Naive thymus-derived CD4-positive, alpha-beta T cell (primary cell): Measurements from ENCODE around the gene GPC1. TPM values are rescaled to one million over a fixed set of nuclear protein-coding genes. Genes with fewer than 3 reads are reported as not detected.

Experiments
- ATAC-seq: fragments of 150-1000 bp; cut with Tn5 transposase; 2 replicates; pipeline ENCODE4 v1.10.0; 2021; ENCODE audit warnings: mild to moderate bottlenecking, moderate library complexity
- CTCF ChIA-PET: fragments of 350-600 bp; sonication (Branson Sonifier 250); formaldehyde crosslinking; loops from one replicate; lab custom pipeline; 2021; ENCODE audit warnings: antibody characterized with exemption; lab: Charles Lee
- POLR2A ChIA-PET: fragments of 350-600 bp; sonication (Branson Sonifier 250); formaldehyde crosslinking; loops from one replicate; lab custom pipeline; 2021; ENCODE audit warnings: antibody characterized with exemption, inconsistent platforms; lab: Charles Lee
- DNase-seq, 9 donors: peaks; one replicate each; pipeline versions ENCODE4 v3.0.0 to v3.0.0-alpha.2; 2020 to 2022; ENCODE audit warnings: mixed read lengths in 1 of 9
- H3K27ac ChIP-seq: one replicate; pipeline ENCODE4 v1.7.0; 2013; ENCODE audit warnings: mild to moderate bottlenecking, low read depth, low read length, moderate library complexity
- H3K27me3 ChIP-seq, 2 donors: one replicate each; pipeline ENCODE4 v1.7.0; 2013; ENCODE audit warnings: low read length in 2 of 2, mild to moderate bottlenecking in 2 of 2, moderate library complexity in 2 of 2; ENCODE audit not compliant: control insufficient read depth in 2 of 2, insufficient read depth in 2 of 2
- H3K36me3 ChIP-seq, 3 experiments: 1 replicate in 2 of 3; 2 replicates in 1 of 3; pipeline ENCODE4 v1.7.0; 2013; ENCODE audit warnings: low read length in 3 of 3, mild to moderate bottlenecking in 3 of 3, moderate library complexity in 1 of 3; ENCODE audit not compliant: insufficient read depth in 3 of 3, control insufficient read depth in 2 of 3
- H3K4me1 ChIP-seq, 2 donors: one replicate each; pipeline ENCODE4 v1.7.0; 2013; ENCODE audit warnings: low read length in 2 of 2, mild to moderate bottlenecking in 2 of 2, moderate library complexity in 1 of 2; ENCODE audit not compliant: control insufficient read depth in 2 of 2, insufficient read depth in 2 of 2
- H3K4me3 ChIP-seq: 2 replicates; pipeline ENCODE4 v1.7.0; 2013; ENCODE audit warnings: mild to moderate bottlenecking, low read length
- H3K9me3 ChIP-seq, 3 experiments: 1 replicate in 2 of 3; 2 replicates in 1 of 3; pipeline ENCODE4 v1.7.0; 2013; ENCODE audit warnings: low read length in 3 of 3; ENCODE audit not compliant: control insufficient read depth in 2 of 3
- H3K27ac Mint-ChIP-seq, 9 donors: one replicate each; pipeline ENCODE4 v1.8.0; 2020 to 2022; ENCODE audit warnings: mixed read lengths in 9 of 9, mild to moderate bottlenecking in 8 of 9, moderate library complexity in 5 of 9, inconsistent platforms in 2 of 9
- H3K27me3 Mint-ChIP-seq, 5 donors: one replicate each; pipeline ENCODE4 v1.8.0; 2021 to 2022; ENCODE audit warnings: mixed read lengths in 5 of 5, mild to moderate bottlenecking in 1 of 5
- H3K36me3 Mint-ChIP-seq, 5 donors: one replicate each; pipeline ENCODE4 v1.8.0; 2020 to 2022; ENCODE audit warnings: mixed read lengths in 5 of 5, mild to moderate bottlenecking in 3 of 5, inconsistent platforms in 1 of 5
- H3K4me1 Mint-ChIP-seq, 7 donors: one replicate each; pipeline ENCODE4 v1.8.0; 2020 to 2022; ENCODE audit warnings: mixed read lengths in 7 of 7, mild to moderate bottlenecking in 3 of 7, inconsistent platforms in 1 of 7
- H3K4me3 Mint-ChIP-seq, 10 donors: one replicate each; pipeline ENCODE4 v1.8.0; 2020 to 2022; ENCODE audit warnings: mild to moderate bottlenecking in 10 of 10, mixed read lengths in 10 of 10, moderate library complexity in 6 of 10, inconsistent platforms in 2 of 10
- H3K9me3 Mint-ChIP-seq, 11 donors: one replicate each; pipeline ENCODE4 v1.8.0; 2020 to 2022; ENCODE audit warnings: mixed read lengths in 11 of 11, mild to moderate bottlenecking in 4 of 11, inconsistent platforms in 1 of 11, moderate library complexity in 1 of 11
- intact Hi-C, 2 donors: fragments of 100-400 bp; cut with micrococcal nuclease; formaldehyde crosslinking; loops; one replicate each; pipeline ENCODE4 v1.15.1; 2023
- polyA plus RNA-seq, 2 donors: library from polyadenylated mRNA; unstranded; fragments of 300-500 nt; fragmentation: Illumina TruSeq; gene quantifications; one replicate each; pipeline ENCODE4 v1.2.3, GENCODE V29; 2021
- total RNA-seq, 6 experiments: library from RNA in 5 of 6; stranded (reverse) in 5 of 6; gene quantifications; 1 replicate in 5 of 6; 2 replicates in 1 of 6; pipeline ENCODE4 v1.2.3 and lab custom pipeline; 2021 to 2026

GPC1 gene
- total and polyA plus RNA-seq, 7 experiments from 2014 or later, result 0.08 to 4.5 (median 0.68) TPM; not detected in 1

- no peaks in the 10 kb centered on the region for H3K27me3 Mint-ChIP-seq
- Histone ChIP-seq H3K4me3 (no peak overlapping the region), H3K36me3 (no peaks in the 10 kb centered on the region), H3K4me1 (no peaks in the 10 kb centered on the region), H3K27me3 (no peaks in the 10 kb centered on the region), H3K9me3 (no peaks in the 10 kb centered on the region), H3K27ac (no peak overlapping the region)
- intact Hi-C loops, result no loop called here
- no peaks in the 10 kb centered on the region for H3K36me3 Mint-ChIP-seq
- no peaks in the 10 kb centered on the region for H3K9me3 Mint-ChIP-seq
- H3K27ac Mint-ChIP-seq, result no peak overlapping the region
- H3K4me3 Mint-ChIP-seq, result no peak overlapping the region
- H3K4me1 Mint-ChIP-seq, result peaks cover 0 to 15% (median 7%) of the 10 kb centered on the region in 7 donors
- ChIA-PET CTCF (no interaction called here), POLR2A (no interaction called here)
- DNase-seq (no peak), ATAC-seq (no peak)
Observed at GRCh38 chr2:240389302-240389805, 46.1 kb upstream of the GPC1 start.

DNA sequence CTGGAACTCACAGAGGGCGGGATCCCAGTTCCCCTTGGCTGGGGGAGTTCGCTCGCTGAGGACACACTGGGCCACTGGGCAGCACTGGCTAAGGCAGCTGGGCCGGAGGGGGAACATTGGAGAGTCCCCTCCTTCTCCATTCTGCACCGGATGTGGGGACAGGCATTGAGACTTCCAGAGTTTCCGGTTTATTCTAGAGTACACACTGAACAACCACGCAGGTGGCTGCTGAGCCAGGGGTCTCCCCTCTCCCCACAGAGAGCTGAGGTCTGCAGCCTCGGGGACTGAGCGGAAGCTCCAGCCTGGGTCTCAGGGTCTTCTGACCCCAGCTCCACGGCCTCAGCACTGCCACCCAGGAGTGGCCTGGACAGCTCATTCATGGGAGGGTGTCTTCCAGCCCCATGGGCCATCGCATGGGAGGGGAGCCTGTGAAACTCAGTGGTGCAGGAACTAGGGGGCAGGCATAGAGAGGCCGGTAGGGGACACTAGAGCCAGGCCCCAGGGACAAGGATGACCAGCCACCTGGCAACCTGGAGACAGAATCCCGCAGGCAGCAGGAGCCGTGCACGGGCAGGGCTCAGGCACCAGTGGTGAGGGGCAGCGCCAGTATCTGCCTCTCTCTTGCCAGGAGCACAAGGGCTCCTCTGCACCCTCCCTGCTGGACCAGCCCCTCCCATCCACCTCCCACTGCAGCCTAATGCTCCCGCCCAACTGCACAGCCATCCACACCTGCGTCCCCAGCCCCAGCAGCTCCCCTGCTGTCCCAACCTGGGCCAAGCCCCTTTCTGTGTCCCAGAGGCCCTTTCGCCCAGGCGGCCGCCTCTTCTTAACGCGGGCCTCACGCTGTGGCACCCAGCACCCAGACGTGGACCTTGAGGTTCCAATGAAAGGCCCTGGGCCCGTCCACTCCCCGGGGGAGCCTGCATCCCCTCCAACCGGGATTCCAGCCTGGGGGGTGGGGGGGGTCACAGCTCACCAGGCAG is 45.1 kb upstream of the GPC1 start:
- H3K4me3 ChIP-seq, result no peak overlapping the region
- no peaks in the 10 kb centered on the region for H3K9me3 ChIP-seq
- POLR2A ChIA-PET, result no interaction called here
- ATAC-seq (no peak), DNase-seq (no peak)
- Mint-ChIP-seq H3K9me3 (no peaks in the 10 kb centered on the region), H3K4me3 (peak overlapping the region in 1 of 10 donors; percentile 44), H3K36me3 (no peaks in the 10 kb centered on the region), H3K27ac (peak overlapping the region in 1 of 9 donors; percentile 29), H3K27me3 (no peaks in the 10 kb centered on the region), H3K4me1 (peaks cover 0 to 15% (median 7%) of the 10 kb centered on the region in 7 donors)
- intact Hi-C loops, result no loop called here
- H3K4me1 ChIP-seq, result no peaks in the 10 kb centered on the region
- CTCF ChIA-PET, result no interaction called here
- no peak overlapping the region for H3K27ac ChIP-seq
- H3K27me3 ChIP-seq, result no peaks in the 10 kb centered on the region
- no peaks in the 10 kb centered on the region for H3K36me3 ChIP-seq

DNA sequence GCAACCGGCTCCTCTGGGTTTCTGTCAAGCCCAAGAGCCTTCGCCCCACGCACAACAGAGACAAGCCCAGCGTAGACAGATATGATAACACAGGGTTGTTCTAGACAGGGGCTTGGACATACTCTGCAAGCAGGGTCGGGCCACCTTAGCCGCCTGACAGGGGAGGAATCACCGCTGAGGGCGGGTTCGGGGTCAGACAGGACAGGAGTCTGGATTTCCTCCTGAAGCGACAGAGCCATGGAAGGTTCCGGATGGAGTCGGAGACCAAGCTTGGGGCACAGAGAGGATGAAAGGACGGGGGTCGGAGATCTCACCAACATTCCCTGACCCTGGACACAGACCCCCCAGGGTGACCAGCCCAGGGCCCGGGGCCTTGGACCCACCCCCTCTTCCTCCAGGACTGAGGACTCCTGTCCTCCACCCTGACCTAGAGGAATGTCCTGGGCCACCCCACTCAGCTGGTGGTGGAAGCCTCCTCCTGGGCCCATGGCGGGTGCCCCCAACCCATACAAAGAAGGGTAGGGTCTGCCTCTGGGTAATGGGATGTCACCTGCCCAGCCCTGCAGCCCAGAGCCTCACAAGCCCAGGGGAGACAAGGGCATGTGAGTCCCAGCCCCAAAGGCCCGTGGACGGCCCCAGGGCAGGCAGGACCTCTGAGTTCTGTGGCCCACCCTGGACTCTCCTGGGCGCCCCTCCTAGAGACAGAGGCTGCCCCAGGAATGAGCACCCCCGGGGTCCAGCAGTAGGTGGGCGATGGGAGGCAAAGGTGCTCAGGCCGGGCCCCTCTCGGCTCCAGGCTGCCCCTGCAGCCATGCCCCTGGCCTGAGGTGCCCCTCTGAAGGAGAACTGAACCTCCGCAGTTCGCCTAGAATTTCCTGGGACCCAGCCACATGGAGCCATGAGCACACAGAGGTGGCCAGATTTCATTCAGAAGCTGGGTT is 44.1 kb upstream of the GPC1 start:
- Mint-ChIP-seq H3K27ac (no peak overlapping the region), H3K4me1 (peaks cover 0 to 15% (median 7%) of the 10 kb centered on the region in 7 donors), H3K27me3 (no peaks in the 10 kb centered on the region), H3K4me3 (no peak overlapping the region), H3K9me3 (no peaks in the 10 kb centered on the region), H3K36me3 (no peaks in the 10 kb centered on the region)
- Histone ChIP-seq H3K27ac (no peak overlapping the region), H3K4me3 (no peak overlapping the region), H3K36me3 (no peaks in the 10 kb centered on the region), H3K4me1 (no peaks in the 10 kb centered on the region), H3K9me3 (no peaks in the 10 kb centered on the region), H3K27me3 (no peaks in the 10 kb centered on the region)
- DNase-seq, result no peak
- no peak for ATAC-seq
- CTCF ChIA-PET, result no interaction called here
- intact Hi-C loops, result no loop called here
- POLR2A ChIA-PET, result no interaction called here

- H3K9me3 ChIP-seq, result no peaks in the 10 kb centered on the region
- H3K4me1 ChIP-seq, result no peaks in the 10 kb centered on the region
- Mint-ChIP-seq H3K27me3 (no peaks in the 10 kb centered on the region), H3K9me3 (no peaks in the 10 kb centered on the region), H3K36me3 (no peaks in the 10 kb centered on the region), H3K27ac (peak overlapping the region in 1 of 9 donors; percentile 90), H3K4me1 (peaks cover 0 to 15% (median 7%) of the 10 kb centered on the region in 7 donors), H3K4me3 (peak overlapping the region in 1 of 10 donors; percentile 65)
- no peak overlapping the region for H3K27ac ChIP-seq
- CTCF ChIA-PET, result no interaction called here
- H3K4me3 ChIP-seq, result no peak overlapping the region
- intact Hi-C loops, result no loop called here
- H3K27me3 ChIP-seq, result no peaks in the 10 kb centered on the region
- POLR2A ChIA-PET, result no interaction called here
- no peaks in the 10 kb centered on the region for H3K36me3 ChIP-seq
- ATAC-seq, result no peak
- no peak for DNase-seq
Observed at GRCh38 chr2:240392084-240392947, 43.1 kb upstream of the GPC1 start.

DNA sequence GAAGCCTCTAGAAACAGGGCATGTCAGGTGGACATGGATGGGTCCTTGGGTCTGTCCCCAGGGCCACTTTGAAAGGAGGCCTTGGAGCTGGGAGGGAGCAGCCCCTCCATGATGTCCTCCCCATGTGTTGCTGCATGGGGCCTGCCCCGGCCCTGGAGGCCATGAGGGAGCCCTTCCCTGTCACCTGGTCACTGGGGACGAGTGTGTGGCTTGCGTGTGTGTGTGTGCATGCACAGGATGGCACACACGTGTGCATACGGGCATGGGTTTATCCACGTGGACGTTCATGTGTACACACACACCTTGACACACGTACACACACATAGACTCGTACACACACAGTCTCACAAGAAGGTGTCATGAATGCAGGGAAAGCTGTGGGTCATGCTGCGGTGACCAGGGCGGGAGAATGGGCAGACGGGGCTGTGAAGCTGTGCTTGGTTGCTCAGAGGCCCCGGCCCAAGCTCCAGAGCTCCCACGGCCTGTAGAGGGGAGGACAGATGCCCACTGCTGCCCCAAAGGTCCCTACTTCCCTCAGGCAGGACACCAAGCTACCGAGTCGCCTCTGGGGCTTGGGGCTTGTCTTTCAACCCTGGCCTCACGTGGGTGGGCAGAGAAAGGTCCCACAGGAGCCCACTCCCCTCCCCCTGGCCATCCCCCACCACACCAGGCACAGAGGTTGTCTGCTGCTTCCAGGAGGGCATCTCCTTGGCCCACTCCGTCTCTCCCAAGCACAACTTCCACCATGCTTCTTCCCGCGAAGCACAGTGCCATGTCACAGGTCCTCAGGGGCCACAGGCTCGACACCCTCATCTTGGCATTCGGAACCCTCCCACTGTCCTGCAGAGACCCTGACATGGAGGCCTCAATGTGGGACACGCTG is 42.3 kb upstream of the GPC1 start:
- H3K4me3 ChIP-seq, result no peak overlapping the region
- Mint-ChIP-seq H3K4me1 (peaks cover 0 to 15% (median 7%) of the 10 kb centered on the region in 7 donors), H3K9me3 (no peaks in the 10 kb centered on the region), H3K27me3 (no peaks in the 10 kb centered on the region), H3K27ac (peak overlapping the region in 2 of 9 donors; percentile 25 to 90), H3K36me3 (no peaks in the 10 kb centered on the region), H3K4me3 (peak overlapping the region in 1 of 10 donors; percentile 65)
- no peaks in the 10 kb centered on the region for H3K4me1 ChIP-seq
- no peaks in the 10 kb centered on the region for H3K36me3 ChIP-seq
- ChIA-PET POLR2A (no interaction called here), CTCF (no interaction called here)
- intact Hi-C loops, result no loop called here
- no peak for DNase-seq
- no peak for ATAC-seq
- H3K9me3 ChIP-seq, result no peaks in the 10 kb centered on the region
- H3K27ac ChIP-seq, result no peak overlapping the region
- no peaks in the 10 kb centered on the region for H3K27me3 ChIP-seq
